ENCODE results near the gene TGFBR3.

- TF ChIP-seq CTCF (IDR thresholded peaks at IDR 0.05) (no peak), POLR2A (IDR thresholded peaks at IDR 0.05) (no peak)
These were observed 202.4 kb downstream of the TGFBR3 start for GRCh38 chr1:91683598-91683951.

Measured in Peyer's patch (tissue), 4 donors.